HEK293 (cell line): Measurements from ENCODE around the gene KHDRBS2.

Source experiments
- CTCF ChIA-PET: fragments of 350-600 bp; formaldehyde crosslinking; extraction: SDS; loops from one replicate; lab custom pipeline; 2021; ENCODE audit warnings: antibody characterized with exemption; lab: Yijun Ruan, JAX
- POLR2A ChIA-PET: fragments of 300-600 bp; formaldehyde crosslinking; extraction: SDS; loops from one replicate; lab custom pipeline; 2020; ENCODE audit warnings: antibody characterized with exemption, inconsistent platforms; lab: Yijun Ruan, JAX
- H3K27ac ChIP-seq: fragments of 200-500 bp; sonication (Bioruptor generic); 2 replicates; pipeline ENCODE4 v1.5.1; 2014; ENCODE audit warnings: low read depth, low read length, control low read depth, inconsistent platforms; ENCODE audit errors: extremely low read depth
- H3K36me3 ChIP-seq, 2 experiments: fragments of 200-500 bp in 1 of 2; sonication (Bioruptor generic) in 1 of 2; 1 replicate in 1 of 2; 2 replicates in 1 of 2; pipeline ENCODE4 v1.5.1; 2014 to 2017; ENCODE audit warnings: inconsistent platforms in 2 of 2, low read length in 2 of 2; ENCODE audit not compliant: control insufficient read depth in 2 of 2, insufficient read depth in 1 of 2
- H3K4me1 ChIP-seq: fragments of 200-500 bp; sonication (Bioruptor generic); 2 replicates; pipeline ENCODE4 v1.5.1; 2014; ENCODE audit warnings: mild to moderate bottlenecking, low read length, inconsistent platforms; ENCODE audit not compliant: control insufficient read depth, insufficient read depth
- H3K4me3 ChIP-seq: 2 replicates; pipeline ENCODE4 v1.5.1; 2011; ENCODE audit warnings: low read depth, mild to moderate bottlenecking, control low read depth, low read length, moderate library complexity
- H3K9me3 ChIP-seq: fragments of 200-500 bp; sonication (Bioruptor generic); 2 replicates; pipeline ENCODE4 v1.5.1; 2014; ENCODE audit warnings: low read depth, low read length, inconsistent platforms; ENCODE audit not compliant: control insufficient read depth, insufficient read depth
- CTCF ChIP-seq: fragments of 450-650 bp; formaldehyde crosslinking; IDR thresholded peaks from 2 replicates; pipeline ENCODE4 v1.5.1; 2016; ENCODE audit warnings: missing biosample characterization, missing genetic modification characterization
- HOXA7 ChIP-seq: sonication (generic); formaldehyde crosslinking; IDR thresholded peaks from 2 replicates; pipeline ENCODE4 v1.8.1; 2022; ENCODE audit warnings: missing genetic modification reagents, borderline replicate concordance
- OSR2 ChIP-seq: fragments of 450-650 bp; formaldehyde crosslinking; IDR thresholded peaks from 2 replicates; pipeline ENCODE4 v1.5.1; 2016; ENCODE audit warnings: missing biosample characterization, missing genetic modification characterization
- PRDM10 ChIP-seq: fragments of 450-650 bp; formaldehyde crosslinking; IDR thresholded peaks from 2 replicates; pipeline ENCODE4 v1.5.1; 2016; ENCODE audit warnings: missing biosample characterization, missing genetic modification characterization
- TRIM28 ChIP-seq: IDR thresholded peaks from 2 replicates; pipeline ENCODE4 v1.6.1; 2011; ENCODE audit warnings: low read length, control low read depth, borderline replicate concordance
- WT1 ChIP-seq: fragments of 450-650 bp; formaldehyde crosslinking; IDR thresholded peaks from 2 replicates; pipeline ENCODE4 v1.5.1; 2016; ENCODE audit warnings: missing biosample characterization, missing genetic modification characterization
- ZNF248 ChIP-seq: fragments of 450-650 bp; formaldehyde crosslinking; IDR thresholded peaks from 2 replicates; pipeline ENCODE4 v1.5.1; 2017; ENCODE audit warnings: missing biosample characterization, missing genetic modification characterization
- ZNF292 ChIP-seq: fragments of 450-650 bp; formaldehyde crosslinking; IDR thresholded peaks from 2 replicates; pipeline ENCODE4 v1.5.1; 2016; ENCODE audit warnings: low read depth, missing biosample characterization, missing genetic modification characterization, borderline replicate concordance
- ZNF362 ChIP-seq: fragments of 450-650 bp; formaldehyde crosslinking; IDR thresholded peaks from 2 replicates; pipeline ENCODE4 v1.5.1; 2016; ENCODE audit warnings: missing biosample characterization, missing genetic modification characterization
- ZNF394 ChIP-seq: fragments of 450-650 bp; formaldehyde crosslinking; IDR thresholded peaks from 2 replicates; pipeline ENCODE4 v1.5.1; 2016; ENCODE audit warnings: missing biosample characterization, missing genetic modification characterization, mild to moderate bottlenecking, moderate library complexity, borderline replicate concordance
- ZNF544 ChIP-seq: fragments of 450-650 bp; formaldehyde crosslinking; IDR thresholded peaks from 2 replicates; pipeline ENCODE4 v1.5.0; 2017; ENCODE audit warnings: missing biosample characterization, missing genetic modification characterization
- ZNF558 ChIP-seq: fragments of 450-650 bp; formaldehyde crosslinking; IDR thresholded peaks from 2 replicates; pipeline ENCODE4 v1.5.1; 2016; ENCODE audit warnings: missing biosample characterization, missing genetic modification characterization
- ZNF777 ChIP-seq: fragments of 450-650 bp; formaldehyde crosslinking; IDR thresholded peaks from 2 replicates; pipeline ENCODE4 v1.5.1; 2017; ENCODE audit warnings: missing biosample characterization, missing genetic modification characterization, borderline replicate concordance
- ZNF830 ChIP-seq: fragments of 450-650 bp; IDR thresholded peaks from 2 replicates; pipeline ENCODE4 v1.5.0; 2018; ENCODE audit warnings: missing biosample characterization, missing genetic modification characterization, low read depth, mild to moderate bottlenecking, moderate library complexity
- TF ChIP-seq, protein P1 (sequence below): fragments of 450-650 bp; formaldehyde crosslinking; IDR thresholded peaks from 2 replicates; pipeline ENCODE4 v1.5.1; 2016; ENCODE audit warnings: missing biosample characterization, missing genetic modification characterization
- TF ChIP-seq, protein P2 (sequence below): IDR thresholded peaks from 2 replicates; pipeline ENCODE4 v1.6.1; 2011; ENCODE audit warnings: mild to moderate bottlenecking, low read depth, low read length, borderline replicate concordance
- TF ChIP-seq, protein P3 (sequence below): fragments of 450-650 bp; formaldehyde crosslinking; IDR thresholded peaks from 2 replicates; pipeline ENCODE4 v1.5.1; 2016; ENCODE audit warnings: missing biosample characterization, missing genetic modification characterization
- TF ChIP-seq, protein P4 (sequence below): fragments of 450-650 bp; formaldehyde crosslinking; IDR thresholded peaks from 2 replicates; pipeline ENCODE4 v1.5.1; 2016; ENCODE audit warnings: missing biosample characterization, missing genetic modification characterization

Gene KHDRBS2

DNA sequence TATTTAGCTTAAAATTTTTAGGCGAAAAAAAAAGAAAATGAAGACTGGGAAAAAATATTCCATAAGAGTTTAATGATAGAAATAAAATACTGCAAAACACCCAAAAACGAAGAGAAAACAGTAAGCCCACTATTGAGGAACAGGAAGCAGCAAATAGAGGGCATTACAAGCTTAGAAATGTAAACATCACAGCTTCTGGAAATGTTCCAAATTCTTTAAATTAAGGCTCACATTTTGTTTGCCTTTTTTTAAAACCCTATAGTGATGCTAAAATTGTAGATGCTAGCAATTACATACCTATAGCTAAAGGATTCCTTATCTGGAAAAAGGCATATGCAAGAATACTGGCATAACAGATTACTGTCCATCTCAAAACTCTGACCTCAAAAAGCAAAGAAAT is 248.6 kb downstream of the KHDRBS2 start:
- Histone ChIP-seq H3K9me3 (no peaks in the 10 kb centered on the region), H3K27ac (no peak overlapping the region), H3K4me3 (no peak overlapping the region), H3K36me3 (no peaks in the 10 kb centered on the region), H3K4me1 (no peaks in the 10 kb centered on the region)
- TF ChIP-seq, protein P1, sequence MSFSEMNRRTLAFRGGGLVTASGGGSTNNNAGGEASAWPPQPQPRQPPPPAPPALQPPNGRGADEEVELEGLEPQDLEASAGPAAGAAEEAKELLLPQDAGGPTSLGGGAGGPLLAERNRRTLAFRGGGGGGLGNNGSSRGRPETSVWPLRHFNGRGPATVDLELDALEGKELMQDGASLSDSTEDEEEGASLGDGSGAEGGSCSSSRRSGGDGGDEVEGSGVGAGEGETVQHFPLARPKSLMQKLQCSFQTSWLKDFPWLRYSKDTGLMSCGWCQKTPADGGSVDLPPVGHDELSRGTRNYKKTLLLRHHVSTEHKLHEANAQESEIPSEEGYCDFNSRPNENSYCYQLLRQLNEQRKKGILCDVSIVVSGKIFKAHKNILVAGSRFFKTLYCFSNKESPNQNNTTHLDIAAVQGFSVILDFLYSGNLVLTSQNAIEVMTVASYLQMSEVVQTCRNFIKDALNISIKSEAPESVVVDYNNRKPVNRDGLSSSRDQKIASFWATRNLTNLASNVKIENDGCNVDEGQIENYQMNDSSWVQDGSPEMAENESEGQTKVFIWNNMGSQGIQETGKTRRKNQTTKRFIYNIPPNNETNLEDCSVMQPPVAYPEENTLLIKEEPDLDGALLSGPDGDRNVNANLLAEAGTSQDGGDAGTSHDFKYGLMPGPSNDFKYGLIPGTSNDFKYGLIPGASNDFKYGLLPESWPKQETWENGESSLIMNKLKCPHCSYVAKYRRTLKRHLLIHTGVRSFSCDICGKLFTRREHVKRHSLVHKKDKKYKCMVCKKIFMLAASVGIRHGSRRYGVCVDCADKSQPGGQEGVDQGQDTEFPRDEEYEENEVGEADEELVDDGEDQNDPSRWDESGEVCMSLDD (tag by site-specific recombination): no peak
- TF ChIP-seq, protein P2, sequence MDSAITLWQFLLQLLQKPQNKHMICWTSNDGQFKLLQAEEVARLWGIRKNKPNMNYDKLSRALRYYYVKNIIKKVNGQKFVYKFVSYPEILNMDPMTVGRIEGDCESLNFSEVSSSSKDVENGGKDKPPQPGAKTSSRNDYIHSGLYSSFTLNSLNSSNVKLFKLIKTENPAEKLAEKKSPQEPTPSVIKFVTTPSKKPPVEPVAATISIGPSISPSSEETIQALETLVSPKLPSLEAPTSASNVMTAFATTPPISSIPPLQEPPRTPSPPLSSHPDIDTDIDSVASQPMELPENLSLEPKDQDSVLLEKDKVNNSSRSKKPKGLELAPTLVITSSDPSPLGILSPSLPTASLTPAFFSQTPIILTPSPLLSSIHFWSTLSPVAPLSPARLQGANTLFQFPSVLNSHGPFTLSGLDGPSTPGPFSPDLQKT: no peak
- TF ChIP-seq ZNF394 (tag by site-specific recombination) (no peak), TRIM28 (no peak), ZNF830 (no peak), PRDM10 (tag by site-specific recombination) (no peak), ZNF558 (no peak), WT1 (tag by site-specific recombination) (no peak), HOXA7 (CRISPR knock-in tag) (no peak), ZNF777 (no peak), OSR2 (tag by site-specific recombination) (no peak), ZNF544 (tag by site-specific recombination) (no peak), CTCF (tag by site-specific recombination) (no peak), ZNF362 (tag by site-specific recombination) (no peak), ZNF292 (tag by site-specific recombination) (no peak), ZNF248 (no peak)
- TF ChIP-seq, protein P3, sequence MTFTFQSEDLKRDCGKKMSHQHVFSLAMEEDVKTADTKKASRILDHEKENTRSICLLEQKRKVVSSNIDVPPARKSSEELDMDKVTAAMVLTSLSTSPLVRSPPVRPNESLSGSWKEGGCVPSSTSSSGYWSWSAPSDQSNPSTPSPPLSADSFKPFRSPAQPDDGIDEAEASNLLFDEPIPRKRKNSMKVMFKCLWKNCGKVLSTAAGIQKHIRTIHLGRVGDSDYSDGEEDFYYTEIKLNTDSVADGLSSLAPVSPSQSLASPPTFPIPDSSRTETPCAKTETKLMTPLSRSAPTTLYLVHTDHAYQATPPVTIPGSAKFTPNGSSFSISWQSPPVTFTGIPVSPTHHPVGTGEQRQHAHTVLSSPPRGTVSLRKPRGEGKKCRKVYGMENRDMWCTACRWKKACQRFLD (tag by site-specific recombination): no peak
- TF ChIP-seq, protein P4, sequence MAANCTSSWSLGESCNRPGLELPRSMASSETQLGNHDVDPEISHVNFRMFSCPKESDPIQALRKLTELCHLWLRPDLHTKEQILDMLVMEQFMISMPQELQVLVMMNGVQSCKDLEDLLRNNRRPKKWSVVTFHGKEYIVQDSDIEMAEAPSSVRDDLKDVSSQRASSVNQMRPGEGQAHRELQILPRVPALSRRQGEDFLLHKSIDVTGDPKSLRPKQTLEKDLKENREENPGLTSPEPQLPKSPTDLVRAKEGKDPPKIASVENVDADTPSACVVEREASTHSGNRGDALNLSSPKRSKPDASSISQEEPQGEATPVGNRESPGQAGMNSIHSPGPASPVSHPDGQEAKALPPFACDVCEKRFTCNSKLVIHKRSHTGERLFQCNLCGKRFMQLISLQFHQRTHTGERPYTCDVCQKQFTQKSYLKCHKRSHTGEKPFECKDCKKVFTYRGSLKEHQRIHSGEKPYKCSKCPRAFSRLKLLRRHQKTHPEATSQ: no peak
- CTCF ChIA-PET: no interaction called here
- POLR2A ChIA-PET: no interaction called here
